Mesenteric fat pad (tissue), 1 donor: Measurements from ENCODE around the gene MYH14. TPM values are rescaled to one million over a fixed set of nuclear protein-coding genes. Genes with fewer than 3 reads are reported as not detected.
"Not testable (repeated sequence)": the region's sequence is repeated elsewhere in the genome, so short reads cannot be mapped to it uniquely, and the experiment has no call there.

Experiments used
- DNase-seq: peaks from one replicate; pipeline ENCODE4 v3.0.0-alpha.2; 2020; ENCODE audit warnings: low spot score
- total RNA-seq: library from RNA; stranded (reverse); fragmentation: NEBNext Ultra II Directional; extraction: Animal tissue kit (Norgen Biotek cat#: 25700); gene quantifications from one replicate; pipeline ENCODE4 v1.2.1, GENCODE V29; 2021
- donor health status: DM: yes; HTN: yes; CAD: no.

MYH14 gene
- total RNA-seq, 1 donor from 2014 or later = 26.4 TPM

DNA sequence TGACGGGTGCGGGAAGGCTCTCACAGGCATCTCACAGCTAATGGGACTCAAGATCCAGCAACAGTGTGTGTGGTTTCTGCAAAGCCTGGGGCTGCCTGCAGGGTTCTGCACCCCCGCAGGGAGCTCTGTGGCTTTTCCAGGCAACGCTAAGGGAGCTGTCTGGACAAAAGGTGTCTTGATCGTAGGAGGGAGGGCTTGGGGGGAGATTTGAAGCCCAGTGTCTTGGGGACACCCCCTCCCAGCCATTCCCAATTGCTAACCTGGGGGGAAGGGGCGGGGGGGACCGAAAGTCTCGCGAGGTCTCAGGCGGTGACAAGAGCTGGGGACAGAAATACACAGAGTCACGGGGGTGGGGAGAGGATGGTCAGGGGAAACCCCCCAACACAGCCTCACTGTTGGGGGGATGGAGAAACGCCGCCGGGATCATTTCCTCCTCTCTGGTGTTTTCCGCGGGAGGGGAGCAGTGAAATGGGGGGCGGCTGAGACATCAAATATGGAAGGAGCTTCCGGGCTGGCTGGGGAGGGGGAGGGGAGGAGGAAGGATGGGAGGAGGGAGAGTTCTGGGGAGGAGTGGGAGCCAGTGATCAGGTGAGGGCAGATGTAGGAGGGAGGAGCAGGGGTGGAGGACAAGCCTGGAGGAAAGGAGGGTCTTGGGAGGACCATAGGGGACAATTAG lies 112.5 kb downstream of the MYH14 start:
- DNase-seq = no peak

GRCh38 chr19:50317115-50317514 lies 113.7 kb downstream of the MYH14 start:
- DNase-seq = no peak

DNA sequence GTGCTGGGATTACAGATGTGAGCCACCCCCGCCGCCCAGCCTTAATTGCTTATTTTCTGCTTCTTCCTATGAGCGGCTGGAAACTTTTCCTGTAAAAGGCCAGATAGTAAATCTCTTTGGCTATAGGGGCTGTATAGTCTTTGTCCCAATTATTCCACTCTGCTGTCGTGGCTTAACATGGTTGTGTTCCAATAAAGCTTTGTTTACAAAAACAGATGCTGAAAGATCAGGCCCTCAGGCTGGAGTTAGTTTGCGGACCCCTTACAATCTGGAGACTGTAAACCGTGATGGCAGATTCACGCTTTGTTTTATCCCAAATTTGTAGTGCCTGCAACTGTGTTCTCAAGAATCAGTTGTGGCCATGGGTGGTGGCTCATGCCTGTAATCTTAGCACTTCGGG lies 115.0 kb downstream of the MYH14 start:
- DNase-seq = no peak

- no peak for DNase-seq
Observed at GRCh38 chr19:50319156-50319555, 115.7 kb downstream of the MYH14 start.

- DNase-seq = no peak
Observed at GRCh38 chr19:50320051-50320450, 116.6 kb downstream of the MYH14 start.

DNA sequence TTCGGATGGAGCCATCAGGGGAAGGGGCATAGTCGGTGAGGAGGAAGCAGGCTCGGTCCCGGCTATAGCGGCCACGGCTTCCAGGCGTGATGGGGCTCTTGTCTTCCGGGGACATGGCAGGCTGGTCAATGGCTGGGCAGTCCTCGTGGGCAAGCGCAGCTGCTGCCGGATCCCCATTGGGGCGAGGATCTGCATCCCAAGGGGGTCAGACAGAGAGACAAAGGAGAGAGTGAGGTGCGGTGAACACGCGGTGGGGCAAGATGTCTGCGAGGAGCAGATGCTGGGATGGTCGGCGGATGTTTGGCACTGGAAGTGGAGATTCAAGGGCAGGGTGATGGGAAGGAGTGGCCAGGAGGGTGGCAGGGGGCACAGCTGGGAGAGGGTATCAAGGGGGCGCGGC lies 117.2 kb downstream of the MYH14 start:
- no peak for DNase-seq

- no peak for DNase-seq
Observed at GRCh38 chr19:50321831-50322230, 118.4 kb downstream of the MYH14 start.

DNA sequence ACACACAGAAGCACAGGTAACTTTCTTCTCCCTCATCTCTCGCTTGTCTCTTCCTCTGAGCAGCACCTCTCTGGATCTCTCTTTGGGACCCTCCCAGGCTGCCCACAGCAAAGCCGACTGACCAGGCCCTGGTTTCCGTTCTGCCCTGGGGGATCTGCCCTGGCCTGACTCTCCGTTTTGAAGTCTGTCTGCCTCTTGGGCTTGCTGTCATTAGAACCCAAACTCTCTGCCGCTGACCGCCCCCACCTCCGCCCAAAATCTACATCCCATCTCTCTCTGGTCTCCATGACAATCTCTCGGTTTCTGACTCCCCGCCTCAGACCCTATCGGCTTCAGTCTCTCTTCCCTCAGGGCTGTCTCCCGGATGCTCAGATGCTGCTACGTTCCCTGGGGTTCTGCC lies 118.8 kb downstream of the MYH14 start:
- no peak for DNase-seq

DNA sequence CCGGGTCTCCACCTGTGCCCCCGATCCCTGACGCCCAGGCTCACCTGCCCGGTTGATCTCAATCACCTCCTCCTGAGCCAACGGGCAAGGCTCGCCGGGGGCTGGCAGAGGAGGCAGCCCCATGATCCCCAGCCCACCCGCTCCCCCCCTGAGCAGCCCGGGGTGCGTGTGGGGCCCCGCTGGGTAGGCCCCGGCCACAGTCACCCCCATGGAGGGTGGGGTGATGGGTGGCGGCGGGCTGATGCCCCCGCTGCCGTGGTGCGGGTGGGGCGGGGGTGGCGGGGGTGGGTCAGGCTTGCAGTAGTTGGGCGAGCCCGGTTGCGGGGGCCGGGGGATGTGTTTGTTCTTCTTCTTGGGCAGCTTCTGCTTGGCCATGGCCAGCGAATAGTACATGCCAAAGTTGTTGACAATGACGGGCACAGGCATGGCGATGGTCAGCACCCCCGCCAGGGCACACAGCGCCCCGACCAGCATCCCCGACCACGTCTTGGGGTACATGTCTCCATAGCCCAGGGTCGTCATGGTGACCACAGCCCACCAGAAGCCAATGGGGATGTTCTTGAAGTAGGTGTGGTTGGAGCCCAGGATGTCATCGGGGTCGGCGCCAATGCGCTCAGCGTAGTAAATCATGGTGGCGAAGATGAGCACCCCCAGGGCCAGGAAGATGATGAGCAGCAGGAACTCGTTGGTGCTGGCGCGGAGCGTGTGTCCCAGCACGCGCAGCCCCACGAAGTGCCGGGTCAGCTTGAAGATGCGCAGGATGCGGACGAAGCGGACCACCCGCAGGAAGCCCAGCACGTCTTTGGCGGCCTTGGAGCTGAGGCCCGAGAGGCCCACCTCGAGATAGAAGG lies 119.7 kb downstream of the MYH14 start:
- no peak for DNase-seq

DNA sequence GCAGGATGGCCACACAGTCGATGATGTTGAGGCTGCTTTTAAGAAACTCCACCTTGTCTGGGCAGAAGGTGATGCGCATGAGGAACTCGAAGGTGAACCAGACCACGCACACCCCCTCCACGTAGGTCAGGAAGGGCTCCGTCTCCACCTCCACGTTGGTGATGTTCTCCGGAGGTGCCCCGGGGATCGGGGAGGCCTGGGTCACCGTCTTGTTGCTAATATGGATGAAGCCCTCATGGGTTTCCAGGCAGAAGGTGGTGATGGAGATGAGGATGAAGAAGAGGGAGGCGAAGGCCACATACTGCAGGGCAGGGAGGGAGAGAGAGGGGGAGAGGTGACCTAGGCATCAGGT lies 120.3 kb downstream of the MYH14 start:
- DNase-seq = no peak

- DNase-seq = no peak
Observed at GRCh38 chr19:50324331-50324730, 120.9 kb downstream of the MYH14 start.

- DNase-seq = no peak
Observed at GRCh38 chr19:50325310-50326100, 122.1 kb downstream of the MYH14 start.

- no peak for DNase-seq
Observed at GRCh38 chr19:50326101-50326664, 122.8 kb downstream of the MYH14 start.

DNA sequence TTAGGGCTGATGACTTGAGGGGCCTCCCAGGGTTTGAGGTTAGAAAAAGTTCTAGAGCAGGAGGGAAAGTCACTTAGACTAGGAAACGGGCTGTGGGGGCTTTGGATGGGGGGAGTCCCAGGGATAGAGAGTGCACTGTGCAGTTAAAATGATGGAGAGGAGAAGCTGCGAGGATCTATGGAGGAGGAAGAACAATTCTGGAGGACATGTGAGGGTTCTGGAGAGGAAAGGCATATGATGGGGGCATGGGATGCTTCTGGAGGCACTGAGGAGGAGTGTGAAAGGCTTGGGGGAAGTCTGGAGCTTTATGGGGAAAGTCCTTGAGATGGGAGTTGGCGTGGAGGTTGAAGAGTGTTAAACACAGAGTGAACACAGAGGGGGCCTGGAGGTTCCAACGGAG lies 123.6 kb downstream of the MYH14 start:
- DNase-seq = no peak

DNA sequence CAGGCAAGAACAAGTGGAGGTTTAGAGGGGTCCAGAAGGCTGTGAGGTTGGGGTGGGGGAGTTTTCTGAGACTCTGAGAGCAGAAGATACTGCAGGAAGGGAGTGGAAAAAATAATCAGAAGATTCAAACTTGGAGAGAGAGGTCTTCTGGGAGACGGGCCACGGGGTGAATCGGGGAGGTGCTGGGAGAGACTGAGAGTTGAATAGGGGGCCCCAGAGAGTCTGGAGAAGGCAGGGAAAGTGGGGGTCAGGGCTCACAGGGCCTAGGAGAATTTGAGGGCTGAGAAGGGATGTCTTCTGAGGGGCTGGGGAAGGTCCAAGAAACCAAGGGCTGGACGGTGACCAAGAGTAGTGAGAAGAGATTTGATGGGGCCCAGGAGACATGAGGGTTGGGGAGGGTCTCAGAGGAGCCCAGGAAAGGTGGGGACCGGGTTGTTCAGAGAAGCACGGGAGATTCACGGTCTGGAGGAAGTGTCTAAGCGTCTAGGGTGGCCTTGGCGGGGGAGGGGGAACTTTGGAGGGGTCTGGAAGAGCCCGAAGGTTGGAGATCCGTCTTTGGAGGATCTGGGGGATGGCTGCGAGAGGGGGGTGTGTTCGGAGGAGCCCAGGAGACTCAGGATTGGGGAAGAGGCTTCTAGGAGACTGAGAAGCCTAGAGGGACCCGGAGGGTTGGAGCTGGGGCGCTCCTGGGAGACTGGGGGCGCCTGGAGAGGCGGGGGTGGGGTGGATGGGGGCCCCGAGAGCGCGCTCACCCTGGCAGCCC lies 124.2 kb downstream of the MYH14 start:
- DNase-seq = no peak

- DNase-seq = no peak
Observed at GRCh38 chr19:50328224-50328872, 124.9 kb downstream of the MYH14 start.

DNA sequence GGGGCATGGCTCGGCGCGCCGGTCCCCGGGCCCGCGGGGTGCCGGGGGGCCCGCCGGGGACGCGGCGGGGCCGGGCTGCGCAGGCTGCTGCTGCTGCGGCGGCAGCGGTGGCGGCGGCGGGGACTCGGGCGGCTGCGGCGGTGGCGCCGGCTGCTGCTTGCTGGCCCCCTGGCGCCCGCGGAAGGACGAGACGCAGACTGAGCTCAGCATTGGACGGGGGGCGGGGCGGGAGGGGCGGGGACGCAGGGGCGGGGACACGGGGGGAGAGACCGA lies 125.4 kb downstream of the MYH14 start:
- DNase-seq = no peak

- peak; percentile 98 for DNase-seq
Observed at GRCh38 chr19:50329146-50329925, 125.9 kb downstream of the MYH14 start, which contains the start of gene KCNC3. KCNC3 (minus strand) TSS chr19:50329377; CDS start chr19:50329082, 295 bp downstream.

GRCh38 chr19:50329926-50330294 lies 126.5 kb downstream of the MYH14 start:
- not testable (repeated sequence) for DNase-seq
